NT2/D1 (cell line): ENCODE measurements around the gene UBE2Z.

Experiments
- SUZ12 ChIP-seq: IDR thresholded peaks from 2 replicates; pipeline ENCODE4 v1.6.1; 2011; ENCODE audit not compliant: insufficient read length, insufficient read depth; ENCODE audit errors: extremely low read depth
- YY1 ChIP-seq: IDR thresholded peaks from 2 replicates; pipeline ENCODE4 v1.6.1; 2011; ENCODE audit not compliant: insufficient read length, insufficient read depth

DNA sequence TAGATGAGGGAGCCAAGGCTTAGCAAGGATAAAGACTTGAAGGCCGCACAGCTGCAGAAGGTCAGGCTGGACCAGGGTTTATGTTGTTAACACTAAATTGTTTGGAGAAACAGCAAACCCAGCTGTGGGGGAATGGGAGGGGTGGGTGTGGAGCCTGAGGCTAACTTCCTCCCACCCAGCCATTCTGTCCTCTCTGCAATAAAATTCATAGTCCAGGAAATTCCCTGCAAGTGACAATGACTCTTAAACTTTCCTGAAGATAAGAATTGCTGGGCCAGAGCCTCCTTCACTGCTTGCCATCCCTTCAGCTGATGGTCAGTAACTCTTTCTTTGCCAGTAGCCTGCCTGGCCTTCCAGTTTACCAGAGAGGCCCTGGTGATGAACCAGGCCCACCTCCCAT, 35.0 kb upstream of the UBE2Z start:
- TF ChIP-seq SUZ12, result no peak
- TF ChIP-seq YY1, result no peak
